SK-N-SH (cell line): ENCODE data around the gene RNFT1. TPM values are rescaled to one million over a fixed set of nuclear protein-coding genes. Genes with fewer than 3 reads are reported as not detected.

ENCODE experiments used
- CTCF ChIA-PET: fragments of 300-600, 350-600 bp; formaldehyde crosslinking; extraction: SDS; loops from one replicate; lab custom pipeline; 2021; lab: Yijun Ruan, JAX
- POLR2A ChIA-PET: fragments of 350-600 bp; sonication (Branson Sonifier 250); formaldehyde crosslinking; extraction: SDS; loops from one replicate; lab custom pipeline; 2020; ENCODE audit warnings: antibody characterized with exemption, inconsistent platforms; lab: Yijun Ruan, JAX
- DNase-seq: peaks from one replicate; pipeline ENCODE4 v3.0.0; 2012
- H2AFZ ChIP-seq: fragments of 200-600 bp; sonication (generic); 2 replicates; pipeline ENCODE4 v1.8.1; 2016; ENCODE audit warnings: antibody characterized with exemption, mild to moderate bottlenecking, low read depth
- H3F3A ChIP-seq: fragments of 200-600 bp; sonication (generic); replicated peaks from 2 replicates; pipeline ENCODE3; 2016; ENCODE audit warnings: antibody characterized with exemption, mild to moderate bottlenecking; ENCODE audit not compliant: insufficient read depth
- H3K27ac ChIP-seq, 2 experiments: fragments of 200-500 bp in 1 of 2; fragments of 200-600 bp in 1 of 2; sonication (Bioruptor generic) in 1 of 2; sonication (generic), shearing (Covaris generic) in 1 of 2; 2 replicates each; pipeline versions ENCODE4 v1.5.1 to v1.6.1; 2014 to 2016; ENCODE audit warnings: low read depth in 2 of 2, inconsistent platforms in 1 of 2, low read length in 1 of 2, mild to moderate bottlenecking in 1 of 2, mixed read lengths in 1 of 2
- H3K27me3 ChIP-seq: fragments of 200-600 bp; sonication (generic), shearing (Covaris generic); 2 replicates; pipeline ENCODE4 v1.6.1; 2016; ENCODE audit warnings: mixed run types; ENCODE audit not compliant: insufficient read depth
- H3K36me3 ChIP-seq, 2 experiments: fragments of 200-500 bp in 1 of 2; fragments of 200-600 bp in 1 of 2; sonication (Bioruptor generic) in 1 of 2; sonication (generic) in 1 of 2; replicated peaks in 1 of 2; 2 replicates each; pipeline versions ENCODE3 to v1.5.1; 2014 to 2016; ENCODE audit warnings: low read length in 1 of 2, mild to moderate bottlenecking in 1 of 2; ENCODE audit not compliant: insufficient read depth in 2 of 2, control insufficient read depth in 1 of 2
- H3K4me1 ChIP-seq, 2 experiments: fragments of 200-500 bp in 1 of 2; fragments of 200-600 bp in 1 of 2; sonication (Bioruptor generic) in 1 of 2; sonication (generic), shearing (Covaris generic) in 1 of 2; 2 replicates each; pipeline versions ENCODE4 v1.5.1 to v1.6.1; 2014 to 2016; ENCODE audit warnings: low read depth in 1 of 2, low read length in 1 of 2, mixed run types in 1 of 2; ENCODE audit not compliant: insufficient read depth in 2 of 2, control insufficient read depth in 1 of 2
- H3K4me2 ChIP-seq: fragments of 200-600 bp; sonication (generic), shearing (Covaris generic); 2 replicates; pipeline ENCODE4 v1.6.1; 2017; ENCODE audit warnings: mixed run types
- H3K4me3 ChIP-seq, 2 experiments: fragments of 200-500 bp in 1 of 2; fragments of 200-600 bp in 1 of 2; sonication (Bioruptor generic) in 1 of 2; sonication (generic), shearing (Covaris generic) in 1 of 2; 2 replicates each; pipeline versions ENCODE4 v1.5.1 to v1.8.1; 2014 to 2016; ENCODE audit warnings: low read depth in 2 of 2, inconsistent platforms in 1 of 2, low read length in 1 of 2, mild to moderate bottlenecking in 1 of 2, mixed read lengths in 1 of 2, moderate library complexity in 1 of 2
- H3K79me2 ChIP-seq: fragments of 200-600 bp; sonication (generic); 2 replicates; pipeline ENCODE4 v1.8.1; 2017; ENCODE audit warnings: mild to moderate bottlenecking; ENCODE audit not compliant: insufficient read depth
- H3K9ac ChIP-seq: fragments of 200-600 bp; sonication (generic); 2 replicates; pipeline ENCODE4 v1.6.1; 2017; ENCODE audit warnings: mixed run types
- H3K9me2 ChIP-seq: fragments of 200-600 bp; sonication (generic); 2 replicates; pipeline ENCODE4 v1.6.1; 2017; ENCODE audit warnings: mixed run types
- H3K9me3 ChIP-seq: fragments of 200-600 bp; sonication (generic); 2 replicates; pipeline ENCODE4 v1.6.1; 2017; ENCODE audit warnings: mixed run types, mild to moderate bottlenecking, moderate library complexity
- H4K20me1 ChIP-seq: fragments of 200-600 bp; sonication (generic); 2 replicates; pipeline ENCODE4 v1.6.1; 2017; ENCODE audit warnings: mild to moderate bottlenecking, mixed run types; ENCODE audit not compliant: insufficient read depth
- CTCF ChIP-seq: fragments of 200-600 bp; sonication (generic); IDR thresholded peaks from 2 replicates; pipeline ENCODE4 v1.6.1; 2017; ENCODE audit warnings: antibody characterized with exemption, mild to moderate bottlenecking, moderate library complexity
- EZH2phosphoT487 ChIP-seq: fragments of 200-600 bp; sonication (generic); IDR thresholded peaks from 2 replicates; pipeline ENCODE4 v1.6.1; 2017; ENCODE audit warnings: low read depth, mixed run types, mild to moderate bottlenecking, antibody characterized with exemption, moderate library complexity, borderline replicate concordance
- FOSL2 ChIP-seq: IDR thresholded peaks from 2 replicates; pipeline ENCODE4 v1.4.0; 2012; ENCODE audit warnings: low read depth, mild to moderate bottlenecking, moderate library complexity, borderline replicate concordance
- FOXJ3 ChIP-seq: sonication (generic); formaldehyde crosslinking; IDR thresholded peaks from 2 replicates; pipeline ENCODE4 v1.5.1; 2020; ENCODE audit warnings: mild to moderate bottlenecking, missing genetic modification reagents
- GATA2 ChIP-seq: sonication (generic); formaldehyde crosslinking; IDR thresholded peaks from 2 replicates; pipeline ENCODE4 v1.5.0; 2020; ENCODE audit warnings: mild to moderate bottlenecking, missing genetic modification reagents
- IRF3 ChIP-seq: fragments of 150-350 bp; IDR thresholded peaks from 2 replicates; pipeline ENCODE4 v1.6.1; 2016; ENCODE audit warnings: mild to moderate bottlenecking, low read depth, low read length
- JUND ChIP-seq: IDR thresholded peaks from 2 replicates; pipeline ENCODE4 v1.4.0; 2012
- RAD21 ChIP-seq: IDR thresholded peaks from 2 replicates; pipeline ENCODE4 v1.6.1; 2012; ENCODE audit warnings: mild to moderate bottlenecking, low read length
- RCOR1 ChIP-seq: fragments of 150-350 bp; IDR thresholded peaks from 2 replicates; pipeline ENCODE4 v1.6.1; 2017; ENCODE audit warnings: antibody characterized with exemption, low read length
- SMC3 ChIP-seq: IDR thresholded peaks from 2 replicates; pipeline ENCODE4 v1.6.1; 2012; ENCODE audit warnings: low read depth, low read length, improper control_type of control experiment
- TCF12 ChIP-seq: IDR thresholded peaks from 2 replicates; pipeline ENCODE4 v1.4.0; 2012
- USF1 ChIP-seq: IDR thresholded peaks from 2 replicates; pipeline ENCODE4 v1.4.0; 2012; ENCODE audit warnings: low read depth, borderline replicate concordance
- ZBTB33 ChIP-seq: IDR thresholded peaks from 2 replicates; pipeline ENCODE4 v1.4.0; 2012; ENCODE audit warnings: low read depth, borderline replicate concordance
- polyA plus RNA-seq, 3 experiments: library from polyadenylated mRNA; depleted of rRNA; stranded (reverse); fragments of >200 nt; gene quantifications; 2 replicates each; pipeline ENCODE4 v1.2.3, GENCODE V29; 2012
- TF ChIP-seq, protein P1 (sequence below): fragments of 150-350 bp; IDR thresholded peaks from 2 replicates; pipeline ENCODE4 v1.6.1; 2017; ENCODE audit warnings: antibody characterized with exemption, low read length, low read depth, borderline replicate concordance

The RNFT1 gene
- polyA plus RNA-seq, 1 of the 3 experiments (the other 2 are of a cell fraction), result 11.8 TPM

- H3K79me2 ChIP-seq, result no peaks in the 10 kb centered on the region; the same call in 1 of the 2 replicates
- peaks cover 41 to 78% of the 10 kb centered on the region in 2 experiments for H3K36me3 ChIP-seq
- H3K4me1 ChIP-seq, result no peaks in the 10 kb centered on the region
- H3F3A ChIP-seq, result peaks cover 22% of the 10 kb centered on the region
- H3K9me2 ChIP-seq, result no peaks in the 10 kb centered on the region
- H3K27ac ChIP-seq, result no peak overlapping the region
- CTCF ChIA-PET, result interaction anchor here (1.1 to 8.1 kb wide), 3 partner anchors 121 to 134 kb away, joined by 3 to 129 read pairs (median 10); no protein-coding TSS in a partner anchor
- TF ChIP-seq SMC3 (no peak), RCOR1 (no peak), RAD21 (no peak), ZBTB33 (no peak), TCF12 (no peak), FOXJ3 (CRISPR knock-in tag) (no peak), JUND (no peak), USF1 (no peak), CTCF (no peak), EZH2phosphoT487 (no peak), GATA2 (CRISPR knock-in tag) (no peak), FOSL2 (no peak), IRF3 (no peak)
- TF ChIP-seq, protein P1, sequence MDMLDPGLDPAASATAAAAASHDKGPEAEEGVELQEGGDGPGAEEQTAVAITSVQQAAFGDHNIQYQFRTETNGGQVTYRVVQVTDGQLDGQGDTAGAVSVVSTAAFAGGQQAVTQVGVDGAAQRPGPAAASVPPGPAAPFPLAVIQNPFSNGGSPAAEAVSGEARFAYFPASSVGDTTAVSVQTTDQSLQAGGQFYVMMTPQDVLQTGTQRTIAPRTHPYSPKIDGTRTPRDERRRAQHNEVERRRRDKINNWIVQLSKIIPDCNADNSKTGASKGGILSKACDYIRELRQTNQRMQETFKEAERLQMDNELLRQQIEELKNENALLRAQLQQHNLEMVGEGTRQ, result no peak
- DNase-seq, result no peak
- no peaks in the 10 kb centered on the region for H3K9me3 ChIP-seq
- H3K4me2 ChIP-seq, result no peak overlapping the region
- no peak overlapping the region for H2AFZ ChIP-seq
- H3K27me3 ChIP-seq, result no peaks in the 10 kb centered on the region
- POLR2A ChIA-PET, result no interaction called here
- no peaks in the 10 kb centered on the region for H4K20me1 ChIP-seq
- H3K4me3 ChIP-seq, result no peak overlapping the region
- H3K9ac ChIP-seq, result no peak overlapping the region
Measured at GRCh38 chr17:59916446-59916845, 48.1 kb downstream of the RNFT1 start.
